NT2/D1 (cell line): ENCODE data around the gene GLG1.

Experiments used
- SUZ12 ChIP-seq: IDR thresholded peaks from 2 replicates; pipeline ENCODE4 v1.6.1; 2011; ENCODE audit not compliant: insufficient read length, insufficient read depth; ENCODE audit errors: extremely low read depth
- YY1 ChIP-seq: IDR thresholded peaks from 2 replicates; pipeline ENCODE4 v1.6.1; 2011; ENCODE audit not compliant: insufficient read length, insufficient read depth
- ZNF274 ChIP-seq: IDR thresholded peaks from 2 replicates; pipeline ENCODE4 v1.6.1; 2011; ENCODE audit warnings: mild to moderate bottlenecking, low read depth, low read length

GRCh38 chr16:74450236-74450635, 156.7 kb downstream of the GLG1 start:
- TF ChIP-seq ZNF274 (no peak), SUZ12 (no peak), YY1 (no peak)
